OCI-LY7 (cell line): ENCODE measurements around the gene ARHGEF17. TPM values are rescaled to one million over a fixed set of nuclear protein-coding genes. Genes with fewer than 3 reads are reported as not detected.

Experiments
- BruUV-seq: library from RNA; stranded (reverse); fragments of 400-500 nt; replicated peaks from 2 replicates; lab custom pipeline; 2021; lab: Mats Ljungman, UMichigan
- CTCF ChIA-PET: fragments of 300-600 bp; sonication (Branson Sonifier 250); formaldehyde crosslinking; loops from one replicate; lab custom pipeline; 2022; ENCODE audit warnings: antibody characterized with exemption; ENCODE audit not compliant: unreplicated experiment; lab: Charles Lee
- POLR2A ChIA-PET: fragments of 300-600 bp; sonication (Branson Sonifier 250); formaldehyde crosslinking; loops from one replicate; lab custom pipeline; 2022; ENCODE audit warnings: antibody characterized with exemption; lab: Charles Lee
- DNase-seq: peaks from one replicate; pipeline ENCODE4 v3.0.0-alpha.2; 2015; ENCODE audit warnings: low spot score
- H2AFZ ChIP-seq: fragments of 200-600 bp; sonication (generic), shearing (Covaris generic); 2 replicates; pipeline ENCODE4 v1.6.1; 2014; ENCODE audit warnings: mild to moderate bottlenecking, antibody characterized with exemption, low read length, moderate library complexity
- H3K27ac ChIP-seq: fragments of 200-600 bp; sonication (generic); 2 replicates; pipeline ENCODE4 v1.5.1; 2014; ENCODE audit warnings: mixed run types, low read depth, mild to moderate bottlenecking, moderate library complexity, low read length, inconsistent platforms; ENCODE audit not compliant: poor library complexity, severe bottlenecking
- H3K36me3 ChIP-seq: fragments of 200-600 bp; sonication (generic); 2 replicates; pipeline ENCODE4 v1.6.1; 2014; ENCODE audit warnings: mild to moderate bottlenecking, antibody characterized with exemption, low read length, moderate library complexity, mixed read lengths; ENCODE audit not compliant: insufficient read depth
- H3K4me1 ChIP-seq: fragments of 200-600 bp; sonication (generic); 2 replicates; pipeline ENCODE4 v1.5.1; 2014; ENCODE audit warnings: mild to moderate bottlenecking, low read length; ENCODE audit not compliant: insufficient read depth, poor library complexity, severe bottlenecking
- H3K4me2 ChIP-seq: fragments of 200-600 bp; sonication (generic); 2 replicates; pipeline ENCODE4 v1.6.1; 2014; ENCODE audit warnings: mild to moderate bottlenecking, low read length
- H3K4me3 ChIP-seq: fragments of 200-600 bp; sonication (generic); 2 replicates; pipeline ENCODE4 v1.5.1; 2014; ENCODE audit warnings: mild to moderate bottlenecking, low read depth, low read length; ENCODE audit not compliant: poor library complexity, severe bottlenecking
- H3K79me2 ChIP-seq: fragments of 200-600 bp; sonication (generic); 2 replicates; pipeline ENCODE4 v1.6.1; 2016; ENCODE audit warnings: low read depth, mild to moderate bottlenecking, low read length, moderate library complexity, mixed read lengths; ENCODE audit not compliant: insufficient read depth
- H3K9me2 ChIP-seq: fragments of 200-600 bp; sonication (generic); 2 replicates; pipeline ENCODE4 v1.6.1; 2016; ENCODE audit warnings: mild to moderate bottlenecking, low read length, mixed read lengths; ENCODE audit not compliant: insufficient read depth
- H3K9me3 ChIP-seq: fragments of 200-600 bp; sonication (generic); 2 replicates; pipeline ENCODE4 v1.6.1; 2014; ENCODE audit warnings: mild to moderate bottlenecking, mixed run types, low read length, mixed read lengths
- H4K20me1 ChIP-seq: fragments of 200-600 bp; sonication (generic); 2 replicates; pipeline ENCODE4 v1.6.1; 2014; ENCODE audit warnings: mild to moderate bottlenecking, antibody characterized with exemption, low read length, moderate library complexity, mixed read lengths; ENCODE audit not compliant: insufficient read depth
- EZH2phosphoT487 ChIP-seq: fragments of 200-600 bp; sonication (generic); IDR thresholded peaks from 2 replicates; pipeline ENCODE4 v1.6.1; 2018; ENCODE audit warnings: low read depth, borderline replicate concordance, mild to moderate bottlenecking, mixed run types, antibody characterized with exemption, low read length, moderate library complexity, mixed read lengths
- intact Hi-C: fragments of 100-400 bp; cut with micrococcal nuclease; formaldehyde crosslinking; loops from one replicate; pipeline ENCODE4 v1.10.0; 2022; ENCODE audit not compliant: unreplicated experiment
- total RNA-seq, 2 experiments: library from RNA; depleted of rRNA in 1 of 2; stranded (reverse); fragments of >200 nt in 1 of 2; shearing (Covaris generic) in 1 of 2; gene quantifications; 2 replicates each; pipeline ENCODE4 v1.2.3, GENCODE V29; 2014 to 2022
- TF ChIP-seq, protein P1 (sequence below): fragments of 200-600 bp; sonication (generic); conservative IDR thresholded peaks from 2 replicates; pipeline ENCODE4 v1.5.1; 2014; ENCODE audit warnings: mild to moderate bottlenecking, antibody characterized with exemption, low read length, moderate library complexity, mixed read lengths

ARHGEF17 gene
- total RNA-seq, 2 experiments from 2014 or later = 0.19 to 1.4 TPM

DNA sequence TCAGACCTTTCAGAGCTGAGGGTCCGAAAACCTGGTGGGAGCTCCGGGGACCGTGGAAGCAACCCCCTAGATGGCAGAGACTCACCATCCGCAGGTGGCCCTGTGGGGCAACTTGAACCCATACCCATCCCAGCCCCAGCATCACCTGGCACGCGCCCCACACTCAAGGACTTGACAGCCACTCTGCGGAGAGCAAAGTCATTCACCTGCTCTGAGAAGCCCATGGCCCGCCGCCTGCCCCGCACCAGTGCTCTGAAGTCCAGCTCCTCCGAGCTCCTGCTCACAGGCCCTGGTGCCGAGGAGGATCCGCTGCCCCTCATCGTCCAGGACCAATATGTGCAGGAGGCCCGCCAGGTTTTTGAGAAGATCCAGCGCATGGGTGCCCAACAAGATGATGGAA lies 2.0 kb downstream of the ARHGEF17 start:
- ChIA-PET CTCF (no interaction called here), POLR2A (interaction anchor here (0.7 kb wide), 1 partner anchor 9 kb away, joined by 3 read pairs; no protein-coding TSS in a partner anchor)
- Histone ChIP-seq H2AFZ (no peak overlapping the region), H3K36me3 (no peaks in the 10 kb centered on the region), H3K9me2 (no peaks in the 10 kb centered on the region), H3K4me2 (no peak overlapping the region), H3K9me3 (no peaks in the 10 kb centered on the region), H3K4me1 (peaks cover 28% of the 10 kb centered on the region), H3K79me2 (no peaks in the 10 kb centered on the region), H3K27ac (no peak overlapping the region), H4K20me1 (no peaks in the 10 kb centered on the region), H3K4me3 (no peak overlapping the region)
- DNase-seq = no peak
- intact Hi-C loops = no loop called here
- no TSS peak for BruUV-seq
- no peak for TF ChIP-seq EZH2phosphoT487
- TF ChIP-seq, protein P1, sequence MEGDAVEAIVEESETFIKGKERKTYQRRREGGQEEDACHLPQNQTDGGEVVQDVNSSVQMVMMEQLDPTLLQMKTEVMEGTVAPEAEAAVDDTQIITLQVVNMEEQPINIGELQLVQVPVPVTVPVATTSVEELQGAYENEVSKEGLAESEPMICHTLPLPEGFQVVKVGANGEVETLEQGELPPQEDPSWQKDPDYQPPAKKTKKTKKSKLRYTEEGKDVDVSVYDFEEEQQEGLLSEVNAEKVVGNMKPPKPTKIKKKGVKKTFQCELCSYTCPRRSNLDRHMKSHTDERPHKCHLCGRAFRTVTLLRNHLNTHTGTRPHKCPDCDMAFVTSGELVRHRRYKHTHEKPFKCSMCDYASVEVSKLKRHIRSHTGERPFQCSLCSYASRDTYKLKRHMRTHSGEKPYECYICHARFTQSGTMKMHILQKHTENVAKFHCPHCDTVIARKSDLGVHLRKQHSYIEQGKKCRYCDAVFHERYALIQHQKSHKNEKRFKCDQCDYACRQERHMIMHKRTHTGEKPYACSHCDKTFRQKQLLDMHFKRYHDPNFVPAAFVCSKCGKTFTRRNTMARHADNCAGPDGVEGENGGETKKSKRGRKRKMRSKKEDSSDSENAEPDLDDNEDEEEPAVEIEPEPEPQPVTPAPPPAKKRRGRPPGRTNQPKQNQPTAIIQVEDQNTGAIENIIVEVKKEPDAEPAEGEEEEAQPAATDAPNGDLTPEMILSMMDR = no peak

DNA sequence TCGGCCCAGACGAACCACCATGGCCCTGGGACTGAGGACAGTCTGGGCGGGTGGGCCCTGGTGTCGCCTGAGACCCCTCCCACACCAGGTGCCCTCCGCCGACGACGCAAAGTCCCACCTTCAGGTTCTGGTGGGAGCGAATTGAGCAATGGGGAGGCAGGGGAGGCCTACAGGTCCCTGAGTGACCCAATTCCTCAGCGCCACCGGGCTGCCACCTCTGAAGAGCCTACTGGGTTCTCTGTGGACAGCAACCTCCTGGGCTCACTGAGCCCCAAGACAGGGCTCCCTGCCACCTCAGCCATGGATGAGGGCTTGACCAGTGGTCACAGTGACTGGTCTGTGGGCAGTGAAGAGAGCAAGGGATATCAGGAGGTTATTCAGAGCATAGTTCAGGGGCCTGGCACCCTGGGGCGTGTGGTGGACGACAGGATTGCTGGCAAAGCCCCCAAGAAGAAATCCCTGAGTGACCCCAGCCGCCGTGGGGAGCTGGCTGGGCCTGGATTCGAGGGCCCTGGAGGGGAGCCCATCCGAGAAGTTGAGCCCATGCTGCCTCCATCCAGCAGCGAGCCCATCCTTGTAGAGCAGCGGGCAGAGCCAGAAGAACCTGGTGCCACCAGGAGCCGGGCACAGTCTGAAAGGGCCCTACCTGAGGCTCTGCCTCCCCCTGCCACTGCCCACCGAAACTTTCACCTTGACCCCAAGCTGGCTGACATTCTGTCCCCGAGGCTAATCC lies 2.8 kb downstream of the ARHGEF17 start:
- H3K4me3 ChIP-seq = no peak overlapping the region
- no peaks in the 10 kb centered on the region for H3K9me3 ChIP-seq
- no peaks in the 10 kb centered on the region for H3K36me3 ChIP-seq
- no peak overlapping the region for H2AFZ ChIP-seq
- ChIA-PET POLR2A (no interaction called here), CTCF (no interaction called here)
- no TSS peak for BruUV-seq
- no peak for TF ChIP-seq EZH2phosphoT487
- TF ChIP-seq, protein P1 = no peak
- DNase-seq = no peak
- intact Hi-C loops = no loop called here
- H3K4me2 ChIP-seq = no peak overlapping the region
- H3K79me2 ChIP-seq = no peaks in the 10 kb centered on the region
- no peak overlapping the region for H3K27ac ChIP-seq
- no peaks in the 10 kb centered on the region for H3K9me2 ChIP-seq
- peaks cover 28% of the 10 kb centered on the region for H3K4me1 ChIP-seq
- no peaks in the 10 kb centered on the region for H4K20me1 ChIP-seq

DNA sequence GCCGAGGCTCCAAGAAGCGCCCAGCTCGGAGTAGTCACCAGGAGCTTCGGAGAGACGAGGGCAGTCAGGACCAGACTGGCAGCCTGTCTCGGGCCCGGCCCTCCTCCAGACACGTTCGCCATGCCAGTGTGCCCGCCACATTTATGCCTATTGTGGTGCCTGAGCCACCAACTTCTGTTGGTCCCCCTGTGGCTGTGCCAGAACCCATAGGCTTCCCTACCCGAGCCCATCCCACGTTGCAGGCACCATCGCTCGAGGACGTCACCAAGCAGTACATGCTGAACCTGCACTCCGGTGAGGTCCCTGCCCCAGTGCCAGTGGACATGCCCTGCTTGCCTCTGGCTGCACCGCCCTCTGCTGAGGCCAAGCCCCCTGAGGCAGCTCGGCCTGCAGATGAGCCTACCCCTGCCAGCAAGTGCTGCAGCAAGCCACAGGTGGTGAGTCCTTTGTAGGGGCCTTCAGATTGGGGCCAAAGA lies 3.4 kb downstream of the ARHGEF17 start:
- ChIA-PET CTCF (no interaction called here), POLR2A (no interaction called here)
- Histone ChIP-seq H3K4me3 (no peak overlapping the region), H3K27ac (no peak overlapping the region), H3K4me1 (peaks cover 26% of the 10 kb centered on the region), H3K79me2 (no peaks in the 10 kb centered on the region), H4K20me1 (no peaks in the 10 kb centered on the region), H3K9me2 (no peaks in the 10 kb centered on the region), H2AFZ (no peak overlapping the region), H3K9me3 (no peaks in the 10 kb centered on the region), H3K36me3 (no peaks in the 10 kb centered on the region), H3K4me2 (no peak overlapping the region)
- DNase-seq = no peak
- intact Hi-C loops = no loop called here
- no TSS peak for BruUV-seq
- TF ChIP-seq, protein P1 = no peak
- TF ChIP-seq EZH2phosphoT487 = no peak
